NB4 (cell line): ENCODE results near the gene LDAH.
"Not testable (repeated sequence)": the region's sequence is repeated elsewhere in the genome, so short reads cannot be mapped to it uniquely, and the experiment has no call there.

Source experiments
- MYC ChIP-seq: IDR thresholded peaks from 2 replicates; pipeline ENCODE4 v1.6.1; 2011; ENCODE audit warnings: low read depth, low read length
- POLR2A ChIP-seq: IDR thresholded peaks from 2 replicates; pipeline ENCODE4 v1.6.1; 2011; ENCODE audit warnings: mild to moderate bottlenecking; ENCODE audit not compliant: insufficient read length; ENCODE audit errors: extremely low read depth
- TF ChIP-seq, protein P1 (sequence below): IDR thresholded peaks from one replicate; pipeline ENCODE4 v1.5.1; 2012; ENCODE audit warnings: low read depth, low read length
- TF ChIP-seq, protein P2 (sequence below): IDR thresholded peaks from 2 replicates; pipeline ENCODE4 v1.6.1; 2011; ENCODE audit warnings: low read depth, low read length

DNA sequence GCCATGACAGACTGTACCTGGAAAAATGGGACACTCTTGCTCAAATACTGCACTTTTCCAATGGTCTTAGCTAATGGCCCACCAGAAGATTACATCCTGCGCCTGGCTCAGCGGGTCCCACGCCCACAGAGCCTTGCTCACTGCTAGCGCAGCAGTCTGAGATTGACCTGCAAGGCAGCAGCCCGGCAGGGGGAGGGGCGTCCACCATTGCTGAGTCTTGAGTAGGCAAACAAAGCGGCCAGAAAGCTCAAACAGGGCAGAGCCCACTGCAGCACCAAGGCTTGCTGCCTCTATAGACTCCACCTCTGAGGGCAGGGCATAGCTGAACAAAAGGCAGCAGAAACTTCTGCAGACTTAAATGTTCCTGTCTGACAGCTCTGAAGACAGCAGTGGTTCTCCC lies 111.3 kb downstream of the LDAH start:
- TF ChIP-seq, protein P1, sequence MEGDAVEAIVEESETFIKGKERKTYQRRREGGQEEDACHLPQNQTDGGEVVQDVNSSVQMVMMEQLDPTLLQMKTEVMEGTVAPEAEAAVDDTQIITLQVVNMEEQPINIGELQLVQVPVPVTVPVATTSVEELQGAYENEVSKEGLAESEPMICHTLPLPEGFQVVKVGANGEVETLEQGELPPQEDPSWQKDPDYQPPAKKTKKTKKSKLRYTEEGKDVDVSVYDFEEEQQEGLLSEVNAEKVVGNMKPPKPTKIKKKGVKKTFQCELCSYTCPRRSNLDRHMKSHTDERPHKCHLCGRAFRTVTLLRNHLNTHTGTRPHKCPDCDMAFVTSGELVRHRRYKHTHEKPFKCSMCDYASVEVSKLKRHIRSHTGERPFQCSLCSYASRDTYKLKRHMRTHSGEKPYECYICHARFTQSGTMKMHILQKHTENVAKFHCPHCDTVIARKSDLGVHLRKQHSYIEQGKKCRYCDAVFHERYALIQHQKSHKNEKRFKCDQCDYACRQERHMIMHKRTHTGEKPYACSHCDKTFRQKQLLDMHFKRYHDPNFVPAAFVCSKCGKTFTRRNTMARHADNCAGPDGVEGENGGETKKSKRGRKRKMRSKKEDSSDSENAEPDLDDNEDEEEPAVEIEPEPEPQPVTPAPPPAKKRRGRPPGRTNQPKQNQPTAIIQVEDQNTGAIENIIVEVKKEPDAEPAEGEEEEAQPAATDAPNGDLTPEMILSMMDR: not testable (repeated sequence)
- not testable (repeated sequence) for TF ChIP-seq POLR2A, MYC
- TF ChIP-seq, protein P2, sequence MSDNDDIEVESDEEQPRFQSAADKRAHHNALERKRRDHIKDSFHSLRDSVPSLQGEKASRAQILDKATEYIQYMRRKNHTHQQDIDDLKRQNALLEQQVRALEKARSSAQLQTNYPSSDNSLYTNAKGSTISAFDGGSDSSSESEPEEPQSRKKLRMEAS: not testable (repeated sequence)
